Breast epithelium (tissue), 4 donors: ENCODE results near the gene CHST5. TPM values are rescaled to one million over a fixed set of nuclear protein-coding genes. Genes with fewer than 3 reads are reported as not detected.

Experiments used
- DNase-seq, 2 donors: peaks; one replicate each; pipeline ENCODE4 v3.0.0-alpha.2; 2019; ENCODE audit warnings: low spot score in 2 of 2
- H3K27ac ChIP-seq, 2 donors: fragments of 200-600 bp; sonication (generic) in 1 of 2; one replicate each; pipeline ENCODE4 v1.5.1; 2016 to 2019; ENCODE audit warnings: mild to moderate bottlenecking in 1 of 2
- H3K27me3 ChIP-seq, 2 donors: fragments of 200-600 bp; sonication (generic) in 1 of 2; one replicate each; pipeline versions ENCODE4 v1.5.1 to v1.6.0; 2017 to 2019; ENCODE audit warnings: control low read depth in 1 of 2, mild to moderate bottlenecking in 1 of 2
- H3K36me3 ChIP-seq: fragments of 200-600 bp; one replicate; pipeline ENCODE4 v1.5.1; 2019
- H3K4me1 ChIP-seq, 2 donors: fragments of 200-600 bp; sonication (generic); one replicate each; pipeline ENCODE4 v1.5.1; 2016 to 2019; ENCODE audit warnings: control low read depth in 1 of 2
- H3K4me3 ChIP-seq, 3 donors: fragments of 200-600 bp; sonication (generic); 1 replicate in 2 of 3; 2 replicates in 1 of 3; pipeline ENCODE4 v1.5.1; 2016 to 2019; ENCODE audit warnings: mild to moderate bottlenecking in 3 of 3, moderate library complexity in 2 of 3
- H3K9me3 ChIP-seq, 2 donors: fragments of 200-600 bp; sonication (generic) in 1 of 2; one replicate each; pipeline ENCODE4 v1.5.1; 2016 to 2019; ENCODE audit warnings: control low read depth in 1 of 2
- CTCF ChIP-seq, 3 donors: fragments of 450-650 bp; IDR thresholded peaks; one replicate each; pipeline ENCODE4 v1.5.1; 2016 to 2017; ENCODE audit warnings: antibody characterized with exemption in 3 of 3, mild to moderate bottlenecking in 3 of 3, moderate library complexity in 3 of 3
- POLR2A ChIP-seq: fragments of 450-650 bp; IDR thresholded peaks from one replicate; pipeline ENCODE4 v1.6.1; 2016; ENCODE audit warnings: antibody characterized with exemption, mild to moderate bottlenecking, moderate library complexity
- POLR2AphosphoS5 ChIP-seq, 3 donors: sonication (generic); formaldehyde crosslinking; IDR thresholded peaks; one replicate each; pipeline ENCODE4 v1.6.1; 2017; ENCODE audit warnings: antibody characterized with exemption in 3 of 3
- intact Hi-C: fragments of 100-400 bp; cut with DNase I; formaldehyde crosslinking; loops from one replicate; pipeline ENCODE4 v1.15.1; 2023; ENCODE audit warnings: low total_unique reads
- total RNA-seq, 3 donors: library from RNA; depleted of rRNA; stranded (reverse); fragments of >200 nt; gene quantifications; one replicate each; pipeline ENCODE4 v1.1.0, GENCODE V29; 2016

Gene CHST5
- total RNA-seq, 3 donors from 2014 or later = 0.15 to 0.33 TPM; not detected in 1

- Histone ChIP-seq H3K4me1 (no peaks in the 10 kb centered on the region), H3K27me3 (no peaks in the 10 kb centered on the region), H3K36me3 (no peaks in the 10 kb centered on the region), H3K27ac (no peak overlapping the region), H3K9me3 (no peaks in the 10 kb centered on the region), H3K4me3 (no peak overlapping the region)
- TF ChIP-seq POLR2A = no peak
- TF ChIP-seq POLR2AphosphoS5 (IDR thresholded peaks at IDR 0.05) = no peak
- TF ChIP-seq CTCF (IDR thresholded peaks at IDR 0.05) = no peak
- no peak for DNase-seq
- intact Hi-C loops = no loop called here
These were observed 23.9 kb upstream of the CHST5 start for GRCh38 chr16:75559564-75560372.

- TF ChIP-seq POLR2A (no peak), POLR2AphosphoS5 (IDR thresholded peaks at IDR 0.05) (no peak), CTCF (IDR thresholded peaks at IDR 0.05) (no peak)
- intact Hi-C loops = no loop called here
- Histone ChIP-seq H3K9me3 (no peaks in the 10 kb centered on the region), H3K4me3 (no peak overlapping the region), H3K27ac (no peak overlapping the region), H3K4me1 (no peaks in the 10 kb centered on the region), H3K27me3 (no peaks in the 10 kb centered on the region), H3K36me3 (no peaks in the 10 kb centered on the region)
- no peak for DNase-seq
These were observed 23.0 kb upstream of the CHST5 start for GRCh38 chr16:75558846-75559401.

- Histone ChIP-seq H3K9me3 (no peaks in the 10 kb centered on the region), H3K27me3 (no peaks in the 10 kb centered on the region), H3K36me3 (no peaks in the 10 kb centered on the region), H3K27ac (peak overlapping the region; percentile 88 to 90), H3K4me1 (no peaks in the 10 kb centered on the region), H3K4me3 (peak overlapping the region; percentile 67 to 82 (median 81))
- no peak for DNase-seq
- TF ChIP-seq CTCF (IDR thresholded peaks at IDR 0.05) = no peak
- peak in 1 of 3 donors; percentile 3 for TF ChIP-seq POLR2AphosphoS5 (IDR thresholded peaks at IDR 0.05)
- intact Hi-C loops = no loop called here
These were observed 20.6 kb upstream of the CHST5 start for GRCh38 chr16:75556431-75556950.

GRCh38 chr16:75555707-75556430 lies 20.0 kb upstream of the CHST5 start, which contains the start of gene TMEM231:
Gene TMEM231 (minus strand): TSS chr16:75556252. CDS start chr16:75556209, 43 bp downstream.
- Histone ChIP-seq H3K27ac (peak within 1 kb of the TSS; percentile 88 to 90), H3K27me3 (no peaks in the 10 kb centered on the region), H3K9me3 (no peaks in the 10 kb centered on the region), H3K36me3 (no peaks in the 10 kb centered on the region), H3K4me1 (no peaks in the 10 kb centered on the region), H3K4me3 (peak within 1 kb of the TSS; percentile 67 to 82 (median 81))
- intact Hi-C loops = no loop called here
- peak; percentile 96 for DNase-seq
- peak in 1 of 3 donors; percentile 74 for TF ChIP-seq POLR2AphosphoS5 (IDR thresholded peaks at IDR 0.05)
- TF ChIP-seq POLR2A = peak; percentile 20
- TF ChIP-seq CTCF (IDR thresholded peaks at IDR 0.05) = no peak
